H1 (cell line): Measurements from ENCODE around the gene FAM53A. TPM values are rescaled to one million over a fixed set of nuclear protein-coding genes. Genes with fewer than 3 reads are reported as not detected.

ENCODE experiments used
- CTCF ChIA-PET: fragments of 300-600 bp; sonication (Branson Sonifier 250); formaldehyde crosslinking; loops from one replicate; lab custom pipeline; 2021; ENCODE audit not compliant: partially characterized antibody; lab: Charles Lee
- POLR2A ChIA-PET: fragments of 300-600 bp; sonication (Branson Sonifier 250); formaldehyde crosslinking; loops from one replicate; lab custom pipeline; 2021; ENCODE audit warnings: inconsistent platforms; ENCODE audit not compliant: partially characterized antibody; lab: Charles Lee
- DNase-seq, 2 experiments: peaks; one replicate each; pipeline versions ENCODE4 v3.0.0 to v3.0.0-alpha.2; 2010 to 2022; ENCODE audit warnings: low spot score in 2 of 2, low read depth in 1 of 2, mixed read lengths in 1 of 2
- FAIRE-seq: peaks from 2 replicates; lab custom pipeline; 2011; peaks lifted over from hg19 to GRCh38; lab: Jason Lieb, UNC
- H2AFZ ChIP-seq: 2 replicates; pipeline ENCODE4 v1.8.1; 2012; ENCODE audit warnings: low read length, inconsistent platforms
- H2AK5ac ChIP-seq: 2 replicates; pipeline ENCODE4 v1.6.1; 2013; ENCODE audit warnings: low read depth, low read length
- H2BK120ac ChIP-seq: replicated peaks from 2 replicates; pipeline ENCODE3; 2013; ENCODE audit warnings: low read depth, low read length, inconsistent platforms
- H2BK12ac ChIP-seq: 2 replicates; pipeline ENCODE4 v1.6.1; 2013; ENCODE audit warnings: low read depth, low read length
- H2BK15ac ChIP-seq: 2 replicates; pipeline ENCODE4 v1.6.1; 2013; ENCODE audit warnings: low read length
- H2BK20ac ChIP-seq: 2 replicates; pipeline ENCODE4 v1.6.1; 2013; ENCODE audit warnings: low read length
- H2BK5ac ChIP-seq: 2 replicates; pipeline ENCODE4 v1.6.1; 2013; ENCODE audit warnings: low read depth, low read length
- H3K14ac ChIP-seq: 2 replicates; pipeline ENCODE4 v1.6.1; 2013; ENCODE audit warnings: inconsistent platforms; ENCODE audit not compliant: insufficient read length
- H3K18ac ChIP-seq: 2 replicates; pipeline ENCODE4 v1.6.1; 2013; ENCODE audit warnings: low read length; ENCODE audit errors: extremely low read depth
- H3K23ac ChIP-seq: 2 replicates; pipeline ENCODE4 v1.6.1; 2013; ENCODE audit warnings: inconsistent platforms; ENCODE audit not compliant: insufficient read length
- H3K23me2 ChIP-seq: 2 replicates; pipeline ENCODE4 v1.6.1; 2013; ENCODE audit warnings: low read depth, low read length
- H3K27ac ChIP-seq: 2 replicates; pipeline ENCODE4 v1.6.1; 2011; ENCODE audit warnings: low read depth, low read length, inconsistent platforms
- H3K27me3 ChIP-seq, 4 experiments: replicated peaks in 1 of 4; 1 replicate in 1 of 4; 2 replicates in 3 of 4; pipeline versions ENCODE4 v1.6.1 to v1.8.1; 2011 to 2013; ENCODE audit warnings: low read length in 3 of 4, mild to moderate bottlenecking in 3 of 4, inconsistent platforms in 2 of 4, mixed read lengths in 2 of 4, moderate library complexity in 1 of 4; ENCODE audit not compliant: control insufficient read depth in 3 of 4, insufficient read depth in 3 of 4; ENCODE audit errors: extremely low read depth in 1 of 4
- H3K36me3 ChIP-seq, 4 experiments: 2 replicates each; pipeline versions ENCODE4 v1.6.1 to v1.8.1; 2011 to 2013; ENCODE audit warnings: mild to moderate bottlenecking in 4 of 4, low read length in 3 of 4, moderate library complexity in 2 of 4, control low read depth in 1 of 4, inconsistent platforms in 1 of 4; ENCODE audit not compliant: insufficient read depth in 4 of 4, control insufficient read depth in 2 of 4
- H3K4ac ChIP-seq: replicated peaks from 2 replicates; pipeline ENCODE3; 2013; ENCODE audit warnings: low read length, low read depth, mixed read lengths, inconsistent platforms; ENCODE audit not compliant: insufficient read length
- H3K4me1 ChIP-seq, 4 experiments: replicated peaks in 1 of 4; 1 replicate in 1 of 4; 2 replicates in 3 of 4; pipeline versions ENCODE4 v1.6.1 to v1.8.1; 2011 to 2013; ENCODE audit warnings: low read length in 3 of 4, inconsistent platforms in 2 of 4, mixed read lengths in 1 of 4; ENCODE audit not compliant: insufficient read depth in 4 of 4, control insufficient read depth in 3 of 4
- H3K4me2 ChIP-seq, 2 experiments: 2 replicates each; pipeline versions ENCODE4 v1.6.1 to v1.8.1; 2011 to 2013; ENCODE audit warnings: low read depth in 2 of 2, low read length in 2 of 2, control low read depth in 1 of 2, inconsistent platforms in 1 of 2, mild to moderate bottlenecking in 1 of 2; ENCODE audit not compliant: insufficient read depth in 1 of 2
- H3K4me3 ChIP-seq, 4 experiments: fragments of 200-600, 300-600 bp in 1 of 4; sonication (generic), shearing (Covaris generic), sonication (Bioruptor Twin) in 1 of 4; 2 replicates each; pipeline versions ENCODE4 v1.5.1 to v1.8.1; 2011 to 2016; ENCODE audit warnings: low read length in 4 of 4, low read depth in 3 of 4, control low read depth in 2 of 4, inconsistent platforms in 2 of 4, mild to moderate bottlenecking in 2 of 4, mixed read lengths in 1 of 4, moderate library complexity in 1 of 4; ENCODE audit not compliant: insufficient read depth in 2 of 4; ENCODE audit errors: extremely low read depth in 1 of 4
- H3K56ac ChIP-seq: replicated peaks from 2 replicates; pipeline ENCODE3; 2013; ENCODE audit warnings: low read depth, mild to moderate bottlenecking, mixed read lengths, low read length, inconsistent platforms; ENCODE audit not compliant: insufficient read length
- H3K79me1 ChIP-seq: 2 replicates; pipeline ENCODE4 v1.6.1; 2013; ENCODE audit warnings: low read depth, low read length, control low read depth
- H3K79me2 ChIP-seq, 2 experiments: 2 replicates each; pipeline versions ENCODE4 v1.6.1 to v1.8.1; 2012 to 2013; ENCODE audit warnings: low read length in 2 of 2, mild to moderate bottlenecking in 2 of 2, inconsistent platforms in 1 of 2; ENCODE audit not compliant: insufficient read depth in 2 of 2, control insufficient read depth in 1 of 2
- H3K9ac ChIP-seq, 4 experiments: replicated peaks in 1 of 4; 1 replicate in 1 of 4; 2 replicates in 3 of 4; pipeline versions ENCODE4 v1.6.1 to v1.8.1; 2011 to 2013; ENCODE audit warnings: low read depth in 3 of 4, low read length in 3 of 4, control low read depth in 2 of 4, mild to moderate bottlenecking in 2 of 4, moderate library complexity in 2 of 4, inconsistent platforms in 1 of 4; ENCODE audit errors: extremely low read depth in 1 of 4
- H3K9me3 ChIP-seq, 2 experiments: 2 replicates each; pipeline versions ENCODE4 v1.6.1 to v1.8.1; 2012 to 2013; ENCODE audit warnings: mild to moderate bottlenecking in 2 of 2, moderate library complexity in 2 of 2, control low read depth in 1 of 2, inconsistent platforms in 1 of 2, low read depth in 1 of 2, low read length in 1 of 2, mixed read lengths in 1 of 2; ENCODE audit not compliant: insufficient read depth in 2 of 2
- H4K20me1 ChIP-seq, 2 experiments: replicated peaks in 1 of 2; 2 replicates each; pipeline versions ENCODE3 to v1.8.1; 2011 to 2013; ENCODE audit warnings: inconsistent platforms in 2 of 2, low read length in 2 of 2, mild to moderate bottlenecking in 1 of 2; ENCODE audit not compliant: insufficient read depth in 2 of 2, control insufficient read depth in 1 of 2
- H4K5ac ChIP-seq: 2 replicates; pipeline ENCODE4 v1.6.1; 2013; ENCODE audit warnings: low read length, low read depth, mixed read lengths, inconsistent platforms; ENCODE audit not compliant: insufficient read length
- H4K8ac ChIP-seq: 2 replicates; pipeline ENCODE4 v1.8.0; 2013; ENCODE audit warnings: mild to moderate bottlenecking, moderate library complexity, low read length, inconsistent platforms; ENCODE audit not compliant: insufficient read depth; ENCODE audit errors: extremely low read depth
- H4K91ac ChIP-seq: replicated peaks from 2 replicates; pipeline ENCODE3; 2013; ENCODE audit warnings: low read length, mixed read lengths, inconsistent platforms; ENCODE audit not compliant: insufficient read length
- CREB1 ChIP-seq: IDR thresholded peaks from 2 replicates; pipeline ENCODE4 v1.6.1; 2012; ENCODE audit warnings: inconsistent platforms
- WGBS, 2 experiments: shearing (Covaris generic) in 1 of 2; methylation state at CpG; one replicate each; pipeline versions ENCODE4 v1.1.6 to v1.1.7; 2013 to 2015; ENCODE audit warnings: low lambda C conversion rate in 2 of 2, mixed read lengths in 2 of 2, inconsistent platforms in 1 of 2, low coverage in 1 of 2, missing lambda C conversion rate in 1 of 2; ENCODE audit not compliant: insufficient replicate concordance in 2 of 2, insufficient coverage in 1 of 2, insufficient read length in 1 of 2; ENCODE audit errors: extremely low coverage in 1 of 2, missing lambda C conversion rate in 1 of 2; 5-methylcytosine and 5-hydroxymethylcytosine counted together
- polyA plus RNA-seq, 7 experiments: library from polyadenylated mRNA; depleted of rRNA in 3 of 7; stranded (reverse) in 5 of 7; unstranded in 2 of 7; fragments of >200 nt in 5 of 7; fragments of 200-250 nt in 2 of 7; gene quantifications; 1 replicate in 5 of 7; 2 replicates in 1 of 7; 4 replicates in 1 of 7; pipeline versions ENCODE4 v1.2.1 to v1.2.3, GENCODE V29; 2011 to 2013; ENCODE audit warnings: missing spikeins in 2 of 7, mixed read lengths in 2 of 7
- total RNA-seq: library from RNA; stranded (reverse); fragmentation: NEBNext Ultra II Directional; extraction: Animal tissue kit (Norgen Biotek cat#: 25700); gene quantifications from 2 replicates; pipeline ENCODE4 v1.2.1, GENCODE V29; 2021

Gene FAM53A
- total and polyA plus RNA-seq, 2 of the 8 experiments (the other 6 are each of a cell fraction or from before 2014, with no cell fraction given) = 1.9 to 2.0 TPM

GRCh38 chr4:1623400-1623799, 60.7 kb downstream of the FAM53A start:
- H3K79me1 ChIP-seq = no peaks in the 10 kb centered on the region
- no peak overlapping the region for H3K9ac ChIP-seq
- H3K27me3 ChIP-seq = no peaks in the 10 kb centered on the region
- H3K27ac ChIP-seq = no peak overlapping the region
- no peak overlapping the region for H3K23ac ChIP-seq
- H4K91ac ChIP-seq = no peak overlapping the region
- H3K4ac ChIP-seq = no peak overlapping the region
- H3K56ac ChIP-seq = no peak overlapping the region
- 97% methylated on average over 35 of the region's 38 CpGs; no CpG with 5 or more reads in 1 of the 2 experiments for WGBS, 2 experiments
- DNase-seq (no peak), FAIRE-seq (no peak)
- H3K18ac ChIP-seq = no peak overlapping the region
- no peak overlapping the region for H2AFZ ChIP-seq
- H2BK120ac ChIP-seq = no peak overlapping the region
- ChIA-PET POLR2A (no interaction called here), CTCF (interaction anchor here (1.1 kb wide), 1 partner anchor 12 kb away, joined by 3 read pairs; no protein-coding TSS in a partner anchor)
- H3K14ac ChIP-seq = no peak overlapping the region
- no peaks in the 10 kb centered on the region for H3K79me2 ChIP-seq
- H3K23me2 ChIP-seq = no peaks in the 10 kb centered on the region; the same call in 1 of the 2 replicates
- no peaks in the 10 kb centered on the region for H3K4me1 ChIP-seq
- no peak overlapping the region for H3K4me2 ChIP-seq
- H3K36me3 ChIP-seq = no peaks in the 10 kb centered on the region
- no peak for TF ChIP-seq CREB1
- H4K20me1 ChIP-seq = no peaks in the 10 kb centered on the region
- H2AK5ac ChIP-seq = no peak overlapping the region
- H3K9me3 ChIP-seq = peaks cover 0 to 27% of the 10 kb centered on the region in 2 experiments; a peak in 2 of 4 replicates
- H2BK15ac ChIP-seq = no peak overlapping the region
- no peak overlapping the region for H3K4me3 ChIP-seq
- H4K5ac ChIP-seq = no peak overlapping the region
- no peak overlapping the region for H2BK12ac ChIP-seq
- no peak overlapping the region for H2BK5ac ChIP-seq
- H4K8ac ChIP-seq = no peak overlapping the region
- H2BK20ac ChIP-seq = no peak overlapping the region
